WI38 (cell line): ENCODE results near the gene WNT7A.
"Not testable (repeated sequence)": the region's sequence is repeated elsewhere in the genome, so short reads cannot be mapped to it uniquely, and the experiment has no call there.

Source experiments
- H3K4me3 ChIP-seq: 2 replicates; pipeline ENCODE4 v1.5.1; 2011; ENCODE audit warnings: low read depth, mild to moderate bottlenecking, control low read depth, low read length
- TF ChIP-seq, protein P1 (sequence below): IDR thresholded peaks from 2 replicates; pipeline ENCODE4 v1.5.1; 2012; ENCODE audit warnings: low read depth, mild to moderate bottlenecking, control low read depth, low read length

The WNT7A gene

DNA sequence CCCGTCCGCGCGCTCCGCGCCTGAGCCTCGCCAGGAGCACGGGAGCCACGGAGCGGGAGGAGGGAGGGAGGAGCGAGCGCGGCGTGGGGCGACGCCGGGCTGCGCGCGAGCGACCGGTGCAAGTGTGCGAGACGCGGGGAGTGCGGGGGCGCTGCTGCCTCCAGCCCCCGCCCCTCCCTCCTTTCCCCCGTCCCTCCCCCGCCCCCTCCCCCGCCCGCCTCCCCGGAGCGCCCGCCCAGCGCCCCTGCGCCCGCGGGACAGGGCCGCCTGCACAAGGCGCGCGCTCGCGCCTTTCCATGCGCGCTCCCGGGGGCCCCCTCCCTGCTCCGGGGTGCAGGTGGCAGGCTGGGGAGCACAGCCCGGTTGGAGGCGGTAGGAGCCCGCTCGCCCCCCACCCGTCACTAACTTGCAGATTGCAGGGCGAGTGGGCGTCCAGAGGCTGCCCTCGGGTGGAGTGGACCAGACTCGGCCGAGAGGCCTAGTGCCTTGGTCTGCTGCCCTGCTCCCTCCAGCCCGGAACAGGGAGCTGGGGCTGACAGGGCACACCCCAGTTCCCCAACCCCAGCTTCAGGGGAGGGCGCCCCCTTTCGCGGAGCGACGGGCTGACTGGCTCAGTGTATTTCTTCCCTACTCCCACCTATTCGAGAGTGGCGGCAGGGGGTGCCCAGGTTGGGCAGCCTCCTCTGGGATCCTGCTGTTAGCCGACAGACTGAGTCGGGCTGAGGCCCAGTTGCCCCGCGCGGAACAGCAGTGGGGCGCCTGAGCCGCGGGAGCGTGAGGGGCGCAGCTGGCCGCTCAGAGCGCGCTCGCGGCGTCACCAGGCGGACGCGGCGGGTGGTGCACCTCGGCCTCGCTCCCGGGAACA, at the start of gene WNT7A:
Gene WNT7A, minus strand, starts transcription at position 126 of the 865 bp plus-strand sequence. CDS start 255 bp downstream, outside the sequence.
- H3K4me3 ChIP-seq: no peak within 1 kb of the TSS
- TF ChIP-seq, protein P1, sequence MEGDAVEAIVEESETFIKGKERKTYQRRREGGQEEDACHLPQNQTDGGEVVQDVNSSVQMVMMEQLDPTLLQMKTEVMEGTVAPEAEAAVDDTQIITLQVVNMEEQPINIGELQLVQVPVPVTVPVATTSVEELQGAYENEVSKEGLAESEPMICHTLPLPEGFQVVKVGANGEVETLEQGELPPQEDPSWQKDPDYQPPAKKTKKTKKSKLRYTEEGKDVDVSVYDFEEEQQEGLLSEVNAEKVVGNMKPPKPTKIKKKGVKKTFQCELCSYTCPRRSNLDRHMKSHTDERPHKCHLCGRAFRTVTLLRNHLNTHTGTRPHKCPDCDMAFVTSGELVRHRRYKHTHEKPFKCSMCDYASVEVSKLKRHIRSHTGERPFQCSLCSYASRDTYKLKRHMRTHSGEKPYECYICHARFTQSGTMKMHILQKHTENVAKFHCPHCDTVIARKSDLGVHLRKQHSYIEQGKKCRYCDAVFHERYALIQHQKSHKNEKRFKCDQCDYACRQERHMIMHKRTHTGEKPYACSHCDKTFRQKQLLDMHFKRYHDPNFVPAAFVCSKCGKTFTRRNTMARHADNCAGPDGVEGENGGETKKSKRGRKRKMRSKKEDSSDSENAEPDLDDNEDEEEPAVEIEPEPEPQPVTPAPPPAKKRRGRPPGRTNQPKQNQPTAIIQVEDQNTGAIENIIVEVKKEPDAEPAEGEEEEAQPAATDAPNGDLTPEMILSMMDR: no peak

DNA sequence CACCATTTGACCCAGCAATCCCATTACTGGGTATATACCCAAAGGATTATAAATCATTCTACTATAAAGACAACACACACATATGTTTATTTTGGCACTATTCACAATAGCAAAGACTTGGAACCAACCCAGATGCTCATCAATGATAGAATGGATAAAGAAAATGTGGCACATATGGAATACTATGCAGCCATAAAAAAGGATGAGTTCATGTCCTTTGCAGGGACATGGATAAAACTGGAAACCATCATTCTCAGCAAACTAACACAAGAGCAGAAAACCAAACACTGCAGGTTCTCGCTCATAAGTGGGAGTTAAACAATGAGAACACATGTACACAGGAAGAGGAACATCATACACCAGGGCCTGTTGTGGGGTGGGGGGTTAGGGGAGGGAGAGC, 48.9 kb upstream of the WNT7A start:
- not testable (repeated sequence) for H3K4me3 ChIP-seq

DNA sequence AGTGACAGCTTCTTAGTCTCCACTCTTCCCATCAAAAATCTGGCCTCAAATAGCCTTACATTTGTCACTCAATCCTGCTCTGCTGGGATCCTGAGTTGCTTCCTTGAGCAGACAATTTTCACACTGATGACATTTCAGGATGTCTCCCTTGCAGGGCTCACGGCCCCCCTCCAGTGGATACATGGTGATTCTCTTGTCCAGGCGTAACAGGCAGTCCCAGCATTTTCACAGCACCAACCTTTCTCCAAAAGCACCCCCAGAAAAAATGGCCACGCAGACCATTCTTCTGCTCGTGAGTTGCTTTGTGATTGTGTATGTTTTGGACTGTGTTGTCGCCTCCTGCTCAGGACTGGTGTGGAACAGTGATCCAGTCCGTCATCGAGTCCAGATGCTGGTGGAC, 47.4 kb upstream of the WNT7A start:
- no peak overlapping the region for H3K4me3 ChIP-seq
- TF ChIP-seq, protein P1: no peak

DNA sequence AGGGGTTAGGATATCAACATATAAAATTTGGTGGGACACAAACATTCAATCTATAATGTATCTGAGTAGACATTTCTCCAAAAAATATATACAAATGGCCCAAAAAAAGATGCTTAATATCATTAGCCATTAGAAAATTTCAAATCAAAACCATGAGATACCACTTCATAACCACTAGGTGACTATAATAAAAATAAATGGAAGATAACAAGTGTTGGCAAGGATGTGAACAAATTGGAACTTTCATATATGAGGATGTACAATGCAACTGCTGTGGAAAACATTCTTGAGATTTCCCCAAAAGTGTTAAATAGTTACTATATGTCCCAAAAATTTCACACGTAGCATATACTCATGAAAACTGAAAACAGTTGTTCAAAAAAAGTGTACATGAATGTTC, 36.5 kb upstream of the WNT7A start:
- no peak overlapping the region for H3K4me3 ChIP-seq
- TF ChIP-seq, protein P1: no peak

DNA sequence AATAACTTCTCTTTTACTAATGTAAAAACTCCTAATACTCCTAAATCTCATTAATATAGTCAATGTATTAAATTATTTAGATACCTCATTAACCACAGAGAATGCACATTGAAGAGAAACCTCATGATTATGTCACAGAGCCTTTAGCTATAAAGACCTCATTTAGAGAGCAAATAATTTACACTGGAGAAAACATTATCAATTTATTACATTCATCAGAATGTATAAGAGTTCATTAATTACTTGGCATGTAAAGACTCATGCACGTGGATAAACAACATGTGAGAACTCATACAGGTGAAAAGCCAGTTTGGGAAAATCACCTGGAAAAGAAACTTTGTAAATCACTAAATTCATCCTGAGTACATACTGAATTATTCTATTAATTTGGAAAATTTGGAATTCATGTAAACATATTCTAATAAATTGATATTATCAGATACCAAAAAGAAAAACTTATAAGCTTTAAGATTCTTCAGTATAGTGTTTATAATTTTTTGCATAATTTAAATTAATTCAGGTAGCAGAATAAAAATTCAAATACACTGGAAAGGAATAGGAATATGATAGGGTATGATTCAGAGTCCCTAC, 22.9 kb upstream of the WNT7A start:
- TF ChIP-seq, protein P1: no peak
- H3K4me3 ChIP-seq: no peak overlapping the region

DNA sequence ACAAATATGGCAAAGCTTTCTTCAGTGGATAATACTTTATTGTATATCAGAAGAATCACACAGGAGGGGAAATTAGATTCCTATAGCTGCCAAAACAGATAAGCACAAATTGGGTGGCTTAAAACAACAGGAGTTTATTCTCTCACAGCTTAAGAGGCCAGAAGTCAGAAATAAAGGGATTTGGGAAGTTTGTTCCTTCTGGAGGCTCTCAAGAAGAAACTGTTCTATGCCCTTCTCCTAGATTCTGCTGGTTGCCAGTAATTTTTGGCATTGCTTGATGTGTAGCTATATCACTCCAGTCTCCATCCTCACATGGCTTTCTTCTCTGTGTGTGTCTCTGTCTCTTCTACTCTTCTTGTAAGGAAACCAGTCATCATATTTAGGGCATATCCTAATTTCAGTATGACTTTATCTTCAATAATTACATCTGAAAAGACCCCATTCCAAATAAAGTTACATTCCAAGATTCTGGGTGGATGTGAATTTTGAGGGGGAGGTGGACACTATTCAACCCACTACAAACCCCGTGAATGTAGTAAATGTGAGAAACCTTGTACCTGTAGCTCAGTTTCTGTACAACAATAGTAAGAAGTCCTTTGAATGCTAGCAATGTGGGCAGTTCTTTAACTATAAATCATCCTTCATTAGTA, 22.2 kb upstream of the WNT7A start:
- TF ChIP-seq, protein P1: no peak
- no peak overlapping the region for H3K4me3 ChIP-seq

DNA sequence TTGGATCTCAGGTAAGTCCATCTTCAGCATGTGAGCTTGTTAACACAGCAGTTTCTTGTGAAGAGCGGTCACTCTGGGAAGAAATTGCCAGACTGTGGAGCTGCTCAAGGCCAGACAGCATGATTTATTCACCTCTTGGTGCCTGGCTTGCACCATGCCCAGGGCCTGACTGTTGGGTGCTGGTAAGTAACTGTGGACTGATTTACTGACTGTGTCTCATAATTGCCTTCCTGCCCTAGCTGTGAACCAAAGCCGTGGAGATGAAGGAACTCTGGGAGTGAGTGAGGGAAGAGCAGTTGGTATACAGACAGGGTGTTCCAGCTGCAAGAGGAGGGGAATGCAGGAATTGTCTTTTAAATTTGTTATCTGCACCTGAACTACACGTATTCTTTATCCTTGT, 18.5 kb upstream of the WNT7A start:
- TF ChIP-seq, protein P1: no peak
- H3K4me3 ChIP-seq: no peak overlapping the region
